ACC112 (cell line): ENCODE results near the gene FRMD4A.
A peak's percentile ranks its signal among the peaks of the same experiment; 100 is the strongest.

ENCODE experiments used
- H2AFZ ChIP-seq: fragments of 200-600 bp; sonication (generic); one replicate; pipeline ENCODE4 v1.6.0; 2017; ENCODE audit warnings: antibody characterized with exemption, low read length; ENCODE audit not compliant: unreplicated experiment
- H3K27ac ChIP-seq: fragments of 200-600 bp; sonication (generic); 2 replicates; pipeline ENCODE4 v1.5.1; 2014; ENCODE audit warnings: low read depth, mild to moderate bottlenecking, antibody characterized with exemption, low read length, moderate library complexity
- H3K27me3 ChIP-seq: fragments of 200-600 bp; sonication (generic); 2 replicates; pipeline ENCODE4 v1.6.1; 2014; ENCODE audit warnings: mild to moderate bottlenecking, antibody characterized with exemption, low read length, moderate library complexity, mixed read lengths; ENCODE audit not compliant: insufficient read depth
- H3K36me3 ChIP-seq: fragments of 200-600 bp; sonication (generic); 2 replicates; pipeline ENCODE4 v1.6.1; 2016; ENCODE audit warnings: mild to moderate bottlenecking, antibody characterized with exemption, low read length, moderate library complexity, mixed read lengths; ENCODE audit not compliant: insufficient read depth
- H3K4me1 ChIP-seq: fragments of 200-600 bp; sonication (generic); one replicate; pipeline ENCODE4 v1.6.1; 2016; ENCODE audit warnings: low read length, mixed read lengths; ENCODE audit not compliant: insufficient read depth, unreplicated experiment, control insufficient read depth
- H3K4me3 ChIP-seq: fragments of 200-600 bp; sonication (generic); 2 replicates; pipeline ENCODE4 v1.5.1; 2014; ENCODE audit warnings: mild to moderate bottlenecking, low read depth, low read length
- H3K79me2 ChIP-seq: fragments of 200-600 bp; sonication (generic); one replicate; pipeline ENCODE4 v1.6.0; 2016; ENCODE audit warnings: low read length; ENCODE audit not compliant: control insufficient read depth, unreplicated experiment, insufficient read depth

The FRMD4A gene

DNA sequence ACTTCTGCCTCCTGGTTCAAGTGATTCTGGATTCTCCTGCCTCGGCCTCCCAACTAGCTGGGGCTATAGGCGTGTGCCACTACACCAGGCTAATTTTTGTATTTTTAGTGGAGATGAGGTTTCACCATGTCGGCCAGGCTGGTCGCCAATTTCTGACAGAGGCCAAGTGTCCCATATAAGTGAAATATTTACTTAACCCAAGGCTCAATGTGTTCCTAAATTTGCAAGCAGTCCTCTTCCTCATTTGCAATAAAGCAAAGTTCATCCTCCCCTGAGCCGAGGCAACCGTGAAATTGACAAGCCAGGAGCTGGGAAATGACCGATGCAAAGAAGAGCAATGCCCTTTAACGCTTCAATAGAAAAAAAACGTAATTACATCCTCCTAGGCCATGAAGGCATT lies 347.7 kb downstream of the FRMD4A start:
- Histone ChIP-seq H3K27me3 (no peaks in the 10 kb centered on the region), H3K36me3 (no peaks in the 10 kb centered on the region), H3K4me1 (peaks cover 38% of the 10 kb centered on the region), H3K27ac (no peak overlapping the region), H3K79me2 (peaks cover 4% of the 10 kb centered on the region), H2AFZ (no peak overlapping the region), H3K4me3 (no peak overlapping the region)

DNA sequence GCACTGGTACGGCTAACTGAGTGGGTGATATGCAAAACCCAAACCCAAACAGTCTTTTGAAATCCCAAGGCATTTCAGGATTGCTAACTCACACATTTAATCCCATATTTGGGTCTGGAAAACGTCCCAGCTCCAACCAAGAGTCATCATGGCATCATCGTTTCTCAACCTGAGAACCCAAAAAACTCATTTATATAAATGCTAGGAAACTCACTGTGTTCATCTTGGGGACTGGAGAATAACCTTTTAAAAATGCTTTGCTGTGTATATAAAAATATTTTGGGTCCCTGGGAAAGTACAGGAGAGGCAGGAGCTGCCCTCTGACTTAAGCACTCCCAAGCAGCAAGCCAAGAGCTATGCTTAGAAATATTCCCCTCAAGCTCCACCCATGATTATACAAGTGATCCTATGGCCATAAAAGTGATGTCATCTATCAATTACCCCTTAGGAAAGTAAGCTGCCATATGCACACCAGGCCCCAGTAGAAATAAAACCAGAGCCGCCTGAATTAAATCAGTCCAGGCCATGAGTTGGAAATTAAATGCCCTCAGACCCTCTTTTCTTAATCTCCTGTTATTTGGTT lies 352.1 kb downstream of the FRMD4A start:
- H3K36me3 ChIP-seq: no peaks in the 10 kb centered on the region
- H2AFZ ChIP-seq: no peak overlapping the region
- H3K27me3 ChIP-seq: no peaks in the 10 kb centered on the region
- no peaks in the 10 kb centered on the region for H3K79me2 ChIP-seq
- peaks cover 13% of the 10 kb centered on the region for H3K4me1 ChIP-seq
- peak overlapping the region; percentile 77 for H3K27ac ChIP-seq
- no peak overlapping the region for H3K4me3 ChIP-seq

DNA sequence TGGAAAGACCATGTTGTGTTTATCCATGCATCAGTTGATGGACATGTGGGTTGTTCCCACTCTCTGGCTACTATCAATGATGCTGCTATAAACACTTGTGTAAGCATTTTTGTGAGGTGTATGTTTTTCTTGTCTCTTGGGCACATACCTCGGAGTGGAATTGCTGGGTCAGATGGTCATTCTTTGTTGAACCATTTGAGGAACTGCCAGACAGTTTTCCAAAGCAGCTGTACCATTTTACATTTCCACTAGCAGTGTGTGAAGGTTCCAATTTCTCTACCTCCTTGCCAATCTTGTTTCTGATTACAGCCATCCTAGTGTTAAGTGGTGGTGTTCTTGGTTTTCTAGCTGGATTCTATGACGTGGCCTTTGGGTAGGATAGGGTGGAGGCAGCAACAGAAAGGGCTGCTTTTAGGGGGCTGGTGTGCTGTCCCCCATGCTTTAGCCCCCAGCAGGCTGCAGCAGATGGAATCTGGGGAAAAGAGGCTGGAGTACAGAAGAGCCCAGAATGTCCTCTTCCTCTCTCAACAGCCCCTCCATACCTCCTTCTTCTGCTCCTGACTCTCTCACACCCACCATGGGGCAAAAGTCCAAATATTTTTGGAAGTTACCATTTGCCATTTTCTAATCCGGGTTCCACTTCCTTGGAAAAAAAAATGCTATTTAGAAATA lies 352.7 kb downstream of the FRMD4A start:
- Histone ChIP-seq H3K27ac (peak overlapping the region; percentile 77), H3K4me3 (no peak overlapping the region), H2AFZ (no peak overlapping the region), H3K27me3 (no peaks in the 10 kb centered on the region), H3K79me2 (no peaks in the 10 kb centered on the region), H3K4me1 (peaks cover 13% of the 10 kb centered on the region), H3K36me3 (no peaks in the 10 kb centered on the region)

DNA sequence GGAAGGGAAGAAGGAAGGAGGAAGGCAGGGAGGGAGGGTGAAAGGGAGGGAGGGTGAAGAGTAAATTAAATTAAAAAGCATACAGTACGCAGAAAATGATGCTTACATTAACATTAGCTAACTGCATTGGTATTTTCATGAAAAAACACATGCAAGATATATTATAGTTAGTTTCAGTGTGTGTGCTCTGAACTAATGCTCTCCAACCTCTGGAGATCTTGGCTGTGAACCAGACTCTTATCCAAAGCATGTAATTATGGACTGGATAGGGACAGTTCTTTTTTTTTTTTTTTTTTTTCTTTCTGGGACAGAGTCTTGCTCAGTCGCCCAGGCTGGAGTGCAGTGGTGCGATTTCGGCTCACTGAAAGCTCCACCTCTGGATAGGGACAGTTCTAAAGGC lies 357.0 kb downstream of the FRMD4A start:
- no peak overlapping the region for H2AFZ ChIP-seq
- no peak overlapping the region for H3K27ac ChIP-seq
- no peaks in the 10 kb centered on the region for H3K27me3 ChIP-seq
- H3K36me3 ChIP-seq: no peaks in the 10 kb centered on the region
- H3K4me1 ChIP-seq: peaks cover 27% of the 10 kb centered on the region
- no peaks in the 10 kb centered on the region for H3K79me2 ChIP-seq
- no peak overlapping the region for H3K4me3 ChIP-seq

DNA sequence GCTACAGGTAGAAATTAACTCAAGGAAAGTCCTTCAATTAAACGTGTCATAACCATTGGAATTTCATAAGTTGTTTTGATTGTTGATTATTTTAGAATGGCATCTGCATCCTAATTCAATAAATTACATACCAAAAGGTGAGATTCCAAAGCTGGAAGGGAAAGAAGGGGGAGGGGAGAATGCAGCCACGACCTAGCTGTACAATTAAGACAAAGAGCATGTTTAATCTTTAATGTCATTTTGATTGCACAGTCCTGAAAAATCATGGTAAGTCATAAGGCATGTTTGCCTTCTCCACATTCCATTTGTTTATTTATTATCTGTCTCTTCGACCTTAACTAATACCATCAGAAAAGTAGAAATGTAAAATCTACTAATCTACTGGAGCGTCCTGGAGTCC lies 358.1 kb downstream of the FRMD4A start:
- H3K36me3 ChIP-seq: no peaks in the 10 kb centered on the region
- H3K4me3 ChIP-seq: no peak overlapping the region
- no peaks in the 10 kb centered on the region for H3K79me2 ChIP-seq
- no peaks in the 10 kb centered on the region for H3K27me3 ChIP-seq
- H2AFZ ChIP-seq: no peak overlapping the region
- H3K4me1 ChIP-seq: peaks cover 18% of the 10 kb centered on the region
- H3K27ac ChIP-seq: no peak overlapping the region

DNA sequence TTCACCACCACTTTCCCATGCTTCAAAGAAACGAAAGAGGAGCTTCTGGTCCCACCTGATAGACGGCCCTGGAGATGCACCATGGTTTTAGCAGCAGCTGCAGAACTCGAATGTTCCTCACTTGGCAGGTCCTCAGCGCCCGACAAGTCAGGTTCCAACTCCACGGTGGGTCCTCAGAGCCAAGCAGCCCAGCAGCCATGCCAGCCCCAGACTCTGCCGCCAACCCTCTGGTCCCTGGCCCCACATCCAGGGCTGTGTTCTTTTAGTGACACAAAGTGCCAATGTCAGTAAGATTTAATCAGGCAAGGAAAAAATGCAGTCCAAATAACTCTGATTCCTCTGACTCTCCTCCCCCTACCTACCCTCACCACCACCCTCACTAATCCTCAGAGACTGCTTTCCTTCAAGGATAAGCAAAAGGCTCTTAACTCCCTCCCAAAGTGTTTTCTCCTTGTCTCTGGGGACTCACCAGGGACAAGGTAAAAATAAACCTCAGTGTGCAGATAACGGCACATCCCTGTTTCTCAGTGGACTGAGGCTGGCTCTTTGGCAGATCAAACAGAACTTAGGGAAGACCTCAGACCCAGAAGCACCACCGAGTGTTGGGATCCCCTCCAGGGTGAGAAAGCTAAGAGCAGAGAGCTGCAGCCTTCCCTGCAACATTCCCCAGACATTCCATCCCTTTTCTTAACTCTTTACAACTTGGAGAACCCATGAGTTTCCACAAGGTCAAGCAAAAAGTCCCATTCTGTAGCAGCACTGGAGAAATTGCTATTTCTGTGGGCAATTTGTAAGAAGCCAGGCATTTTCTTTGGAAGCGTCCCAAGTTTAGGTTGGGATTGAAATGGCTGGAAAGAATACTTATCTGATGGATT lies 358.9 kb downstream of the FRMD4A start:
- no peaks in the 10 kb centered on the region for H3K36me3 ChIP-seq
- H3K27ac ChIP-seq: peak overlapping the region; percentile 26; the same call in 1 of the 2 replicates
- H2AFZ ChIP-seq: no peak overlapping the region
- H3K4me3 ChIP-seq: no peak overlapping the region
- H3K27me3 ChIP-seq: no peaks in the 10 kb centered on the region
- H3K79me2 ChIP-seq: no peaks in the 10 kb centered on the region
- H3K4me1 ChIP-seq: peaks cover 18% of the 10 kb centered on the region

DNA sequence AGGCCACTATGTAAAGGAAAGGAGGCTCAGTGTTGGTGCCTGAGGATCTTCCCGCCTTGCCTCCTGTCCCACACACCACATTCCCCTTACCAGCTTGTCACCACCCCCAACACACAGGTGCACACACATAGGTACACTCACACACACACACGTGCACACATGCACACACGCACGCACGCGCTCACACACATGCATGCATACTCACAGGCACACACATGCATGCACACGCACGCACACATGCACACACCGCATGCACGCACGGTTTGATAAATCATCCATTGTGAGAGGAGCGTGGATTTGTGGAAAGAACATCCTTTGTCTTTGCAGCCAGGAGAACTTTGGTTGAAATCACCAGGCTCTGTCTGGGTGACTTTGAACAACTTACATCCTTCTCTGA lies 359.8 kb downstream of the FRMD4A start:
- Histone ChIP-seq H3K4me1 (peaks cover 18% of the 10 kb centered on the region), H3K79me2 (no peaks in the 10 kb centered on the region), H3K4me3 (no peak overlapping the region), H3K27me3 (no peaks in the 10 kb centered on the region), H2AFZ (no peak overlapping the region), H3K27ac (no peak overlapping the region), H3K36me3 (no peaks in the 10 kb centered on the region)

DNA sequence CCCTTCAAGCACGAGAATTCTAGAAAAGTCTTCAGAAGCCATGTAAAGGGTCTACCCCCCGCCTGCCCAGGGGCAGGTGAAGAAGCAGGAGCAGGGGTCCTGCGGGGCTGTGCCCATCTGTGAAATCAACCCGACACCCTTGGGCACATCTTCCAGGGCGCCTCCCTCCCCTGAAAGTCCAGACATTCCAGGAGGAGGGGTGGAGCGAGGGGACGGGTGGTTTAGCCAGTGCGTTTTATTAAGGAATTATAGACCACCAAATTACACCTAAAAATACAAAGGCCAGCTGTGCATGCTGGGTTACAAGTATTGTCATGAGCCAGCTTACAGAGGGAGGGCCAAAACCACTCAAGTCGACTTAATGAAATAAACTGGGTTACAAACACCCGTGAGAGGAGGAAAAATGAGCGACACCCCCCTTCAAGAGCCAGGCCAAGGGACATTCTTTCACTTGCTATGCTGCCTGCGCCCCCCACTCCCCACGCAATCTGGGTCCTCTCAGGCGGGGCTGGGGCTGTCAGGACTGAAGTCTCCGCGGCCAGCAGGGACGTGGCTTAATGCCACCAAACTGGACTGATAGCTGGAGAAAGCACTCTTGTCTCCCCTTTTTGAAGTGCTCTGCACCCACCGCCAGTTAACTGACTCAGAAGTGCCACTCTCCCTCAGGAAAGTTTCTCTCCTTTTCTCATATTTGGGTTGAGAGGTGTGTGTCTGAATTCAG lies 360.3 kb downstream of the FRMD4A start:
- Histone ChIP-seq H3K4me3 (no peak overlapping the region), H3K79me2 (no peaks in the 10 kb centered on the region), H3K36me3 (no peaks in the 10 kb centered on the region), H3K27me3 (no peaks in the 10 kb centered on the region), H3K4me1 (peaks cover 18% of the 10 kb centered on the region), H2AFZ (no peak overlapping the region), H3K27ac (no peak overlapping the region)

DNA sequence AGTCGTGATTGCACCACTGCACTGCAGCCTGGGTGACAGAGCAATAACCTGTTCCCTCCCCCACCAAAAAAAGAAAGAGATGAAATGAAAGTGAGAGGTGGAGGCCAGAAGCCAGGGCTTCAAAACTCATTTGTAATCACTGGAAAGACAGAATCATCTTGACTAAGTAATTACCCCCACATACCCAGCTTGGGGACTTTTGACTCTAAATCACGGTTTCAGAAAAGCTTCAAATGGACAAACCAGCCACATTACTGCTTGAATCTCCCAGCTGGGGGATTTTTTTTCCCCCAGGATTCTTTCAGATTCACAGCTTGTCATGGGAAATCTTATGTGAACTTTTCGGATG lies 361.0 kb downstream of the FRMD4A start:
- Histone ChIP-seq H3K4me1 (peaks cover 18% of the 10 kb centered on the region), H3K4me3 (no peak overlapping the region), H2AFZ (no peak overlapping the region), H3K27ac (no peak overlapping the region), H3K36me3 (no peaks in the 10 kb centered on the region), H3K79me2 (no peaks in the 10 kb centered on the region), H3K27me3 (no peaks in the 10 kb centered on the region)

DNA sequence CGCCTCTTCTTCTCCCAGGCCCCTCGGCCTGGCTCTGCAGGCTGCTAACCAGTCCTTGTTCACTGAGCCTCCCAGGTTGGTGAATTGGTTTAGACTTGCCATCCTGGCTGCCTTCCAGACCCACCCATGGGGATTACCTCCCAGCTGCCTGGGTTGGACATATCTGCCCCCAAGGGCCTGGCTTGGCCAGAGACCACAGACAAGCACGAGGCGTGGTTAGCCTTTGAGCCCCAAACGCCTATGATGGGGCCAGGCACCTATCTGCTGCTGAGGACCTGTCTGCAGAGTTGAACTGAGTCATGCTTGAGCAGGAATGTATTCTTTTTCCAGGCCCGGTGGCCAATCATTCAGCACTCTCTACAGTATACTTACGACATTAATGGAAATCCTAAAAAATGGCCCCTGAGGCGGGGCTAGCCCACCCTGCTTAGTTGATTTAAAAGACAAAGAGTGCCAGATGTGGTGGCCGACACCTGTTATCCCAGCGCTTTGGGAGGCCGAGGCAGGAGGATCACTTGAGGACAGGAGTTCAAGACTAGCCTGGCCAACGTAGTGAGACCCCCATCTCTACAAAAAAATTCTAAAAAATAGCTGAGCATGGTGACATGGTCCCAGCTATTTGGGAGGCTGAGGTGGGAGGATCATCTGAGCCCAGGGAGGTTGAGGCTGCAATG lies 361.5 kb downstream of the FRMD4A start:
- Histone ChIP-seq H3K27me3 (no peaks in the 10 kb centered on the region), H3K4me1 (peaks cover 18% of the 10 kb centered on the region), H3K27ac (no peak overlapping the region), H3K36me3 (no peaks in the 10 kb centered on the region), H2AFZ (no peak overlapping the region), H3K4me3 (no peak overlapping the region), H3K79me2 (no peaks in the 10 kb centered on the region)
